Putamen (tissue), 1 donor: Measurements from ENCODE around the gene KCNG3.
A peak's percentile ranks its signal among the peaks of the same experiment; 100 is the strongest.

Source experiments
- DNase-seq: peaks from one replicate; pipeline ENCODE4 v3.0.0-alpha.2; 2016; ENCODE audit warnings: low spot score

The KCNG3 gene

DNA sequence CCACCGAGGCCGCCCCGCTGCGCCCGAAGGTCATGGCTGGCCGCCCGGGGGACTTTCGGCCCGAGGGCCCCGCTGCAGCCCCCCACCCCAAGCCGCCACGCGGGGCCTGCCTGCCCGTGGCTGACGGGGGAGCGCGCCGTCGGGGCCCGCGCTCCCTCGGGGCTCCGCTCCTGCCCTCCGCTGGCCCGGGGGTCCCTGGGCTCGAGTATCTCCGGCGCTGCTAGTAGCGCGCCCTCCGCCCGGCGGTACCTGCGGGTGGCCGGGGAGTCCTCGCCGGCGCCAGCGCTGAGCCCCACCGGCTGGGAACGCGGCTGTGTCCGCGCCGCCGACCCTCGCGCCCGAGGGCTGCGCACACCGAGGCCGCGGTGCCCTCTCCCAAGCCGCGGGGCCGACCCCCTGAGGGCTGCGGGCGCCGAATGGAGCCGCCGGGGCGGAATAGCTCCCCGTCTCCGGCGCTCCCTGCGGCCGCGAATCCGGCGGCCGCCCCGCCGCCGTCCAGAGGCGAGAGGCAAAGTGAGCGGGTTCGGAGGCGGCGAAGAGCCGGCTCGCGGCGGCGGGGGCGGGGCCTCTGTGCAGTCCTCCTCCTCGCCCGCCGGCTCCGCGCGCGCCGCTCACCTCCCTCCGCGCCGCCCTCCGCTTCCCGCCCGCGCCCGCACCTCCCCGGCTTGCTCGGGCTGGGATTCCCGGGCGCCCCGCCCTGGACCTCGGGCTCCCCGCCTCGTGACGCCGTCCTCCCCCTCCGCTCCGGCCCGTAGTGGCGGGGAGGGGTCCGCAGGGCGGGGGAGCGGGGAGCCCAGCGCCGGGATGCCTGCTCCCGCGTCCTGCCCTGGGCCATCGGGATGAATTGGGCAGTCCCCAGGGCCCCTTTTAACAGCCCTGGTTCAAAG is at the start of gene KCNG3:
KCNG3 (minus strand) TSS at position 515 of the 887 bp plus-strand sequence; CDS start at position 34, 481 bp downstream.
- DNase-seq, result peak; percentile 45

- DNase-seq, result no peak
Measured at GRCh38 chr2:42542871-42543270, 49.1 kb upstream of the KCNG3 start.

GRCh38 chr2:42537493-42537892 is 43.7 kb upstream of the KCNG3 start:
- no peak for DNase-seq

GRCh38 chr2:42532397-42532796 is 38.6 kb upstream of the KCNG3 start:
- DNase-seq, result no peak

GRCh38 chr2:42523341-42523740 is 29.6 kb upstream of the KCNG3 start:
- DNase-seq, result no peak

- DNase-seq, result no peak
Measured at GRCh38 chr2:42522035-42522434, 28.3 kb upstream of the KCNG3 start.

DNA sequence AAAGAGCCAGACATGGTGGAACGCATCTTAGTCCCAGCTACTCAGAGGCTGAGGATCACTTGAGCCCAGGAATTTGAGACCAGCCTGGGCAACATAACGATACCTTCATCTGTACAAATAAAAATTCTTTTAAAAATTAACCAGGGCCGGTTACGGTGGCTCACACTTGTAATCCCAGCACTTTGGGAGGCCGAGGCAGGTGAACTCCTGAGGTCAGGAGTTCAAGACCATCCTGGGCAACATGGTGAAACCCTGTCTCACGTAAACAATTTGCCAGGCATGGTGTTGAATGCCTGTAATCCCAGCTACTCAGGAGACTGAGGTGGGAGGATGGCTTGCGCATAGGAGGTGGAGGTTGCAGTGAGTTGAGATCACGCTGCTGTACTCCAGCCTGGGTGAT is 25.8 kb upstream of the KCNG3 start:
- DNase-seq, result no peak

GRCh38 chr2:42516418-42516901 is 22.7 kb upstream of the KCNG3 start:
- DNase-seq, result no peak

- no peak for DNase-seq
Measured at GRCh38 chr2:42513252-42513918, 19.6 kb upstream of the KCNG3 start.

DNA sequence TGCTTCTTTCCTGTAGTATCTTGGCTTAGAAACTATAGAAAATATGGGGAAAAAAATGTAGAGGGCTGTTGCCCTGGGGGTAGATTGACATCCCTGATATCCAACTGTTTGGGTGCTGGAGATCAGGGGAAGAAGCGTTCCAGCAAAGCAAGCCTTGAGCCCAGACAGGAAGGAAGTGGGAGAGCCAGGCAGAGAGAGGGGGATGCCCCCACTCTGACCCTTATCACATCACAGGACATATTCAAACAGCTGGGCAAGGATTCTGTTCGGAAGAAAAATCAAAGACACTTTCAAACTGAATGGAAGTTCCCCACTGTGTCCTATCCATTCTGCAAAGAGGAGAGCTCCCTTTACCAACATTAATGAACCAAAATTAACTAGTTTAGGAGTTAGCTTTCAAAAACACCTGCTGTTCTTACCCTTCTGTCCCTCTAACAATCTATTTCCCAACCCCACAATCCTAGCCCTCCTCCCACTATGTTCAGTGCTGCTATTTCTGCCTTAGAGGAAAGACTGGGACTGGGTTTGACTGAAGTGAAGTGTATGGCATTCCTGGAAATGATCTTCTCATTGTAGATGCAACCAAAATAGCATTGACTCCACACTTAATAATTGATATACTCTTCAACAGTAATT is 16.9 kb upstream of the KCNG3 start:
- no peak for DNase-seq

GRCh38 chr2:42510191-42510590 is 16.4 kb upstream of the KCNG3 start:
- no peak for DNase-seq

DNA sequence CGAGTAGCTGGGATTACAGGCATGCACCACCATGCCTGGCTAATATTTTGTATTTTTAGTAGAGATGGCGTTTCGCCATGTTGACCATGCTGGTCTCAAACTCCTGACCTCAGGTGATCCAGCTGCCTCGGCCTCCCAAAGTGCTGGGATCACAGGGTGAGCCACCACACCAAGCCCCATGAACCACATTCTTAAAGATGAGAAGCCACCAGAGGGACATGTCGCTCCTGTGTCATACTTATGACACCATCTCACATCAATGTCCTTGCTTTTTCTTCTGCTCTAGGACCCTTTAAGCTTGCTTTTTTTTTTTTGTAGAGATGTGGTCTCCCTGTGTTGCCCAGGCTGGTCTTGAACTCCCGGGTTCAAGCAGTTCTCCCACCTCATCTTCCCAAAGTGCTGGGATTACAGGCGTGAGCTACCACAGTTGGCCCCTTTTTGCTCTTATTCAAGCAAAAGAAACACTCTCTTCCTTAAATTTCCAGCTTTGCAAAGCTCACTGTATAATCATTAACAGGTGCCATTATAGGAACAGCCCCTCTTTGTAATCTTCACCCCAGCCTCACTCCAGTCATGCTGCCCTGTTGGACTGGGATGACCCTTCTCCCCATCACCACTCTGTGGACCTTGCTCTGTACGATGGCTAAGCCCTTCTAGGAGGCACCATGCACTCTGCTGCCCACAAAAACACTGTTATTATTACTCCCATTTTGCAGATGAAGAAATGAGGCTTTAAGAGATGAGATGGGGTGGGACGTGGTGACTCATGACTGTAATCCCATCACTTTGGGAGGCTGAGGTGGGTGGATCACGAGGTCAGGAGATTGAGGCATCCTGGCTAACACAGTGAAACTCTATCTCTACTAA is 10.8 kb upstream of the KCNG3 start:
- DNase-seq, result no peak

GRCh38 chr2:42503291-42503690 is 9.5 kb upstream of the KCNG3 start:
- DNase-seq, result no peak

DNA sequence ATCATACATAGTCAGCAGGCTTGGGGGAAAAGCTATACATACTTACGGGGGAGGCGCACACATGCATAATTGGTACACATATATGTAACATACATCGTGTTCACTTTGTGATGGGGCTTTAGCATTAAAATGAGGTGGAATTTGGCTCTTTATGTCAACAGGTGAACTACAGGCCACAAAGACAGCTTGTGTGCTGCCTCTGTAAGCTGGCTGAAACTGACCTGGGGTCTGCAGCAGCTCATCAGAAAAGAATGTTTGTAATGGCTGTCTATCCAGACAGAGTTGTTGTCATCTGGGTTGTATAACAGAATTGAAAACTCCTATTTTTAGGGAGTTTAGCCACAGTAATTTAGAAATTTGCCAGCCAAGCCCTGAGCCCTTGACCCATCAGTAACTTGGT is 4.7 kb upstream of the KCNG3 start:
- DNase-seq, result no peak

DNA sequence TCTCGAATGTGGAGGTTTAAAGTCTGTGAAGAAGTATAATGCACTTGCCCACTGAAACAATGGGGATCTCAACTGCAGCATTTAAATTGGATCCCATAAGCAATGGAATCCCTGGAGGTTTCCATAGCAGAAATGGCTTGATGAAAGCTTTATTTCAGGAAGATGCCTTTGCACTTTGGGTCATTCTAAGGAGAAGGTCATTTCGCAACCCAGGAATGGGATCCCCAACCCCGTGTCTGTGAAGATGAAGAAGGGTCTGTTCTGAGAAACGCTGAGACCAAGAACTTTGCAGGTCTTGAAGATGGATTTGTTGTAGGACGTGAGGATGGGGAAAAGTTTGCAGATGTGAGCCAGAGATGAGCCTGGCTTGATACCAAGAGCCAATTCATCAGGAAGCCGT is 1.8 kb upstream of the KCNG3 start:
- no peak for DNase-seq

GRCh38 chr2:42495234-42495581 is 1.4 kb upstream of the KCNG3 start:
- DNase-seq, result no peak

GRCh38 chr2:42494355-42495233 is 812 bp upstream of the KCNG3 start:
- DNase-seq, result peak; percentile 60

DNA sequence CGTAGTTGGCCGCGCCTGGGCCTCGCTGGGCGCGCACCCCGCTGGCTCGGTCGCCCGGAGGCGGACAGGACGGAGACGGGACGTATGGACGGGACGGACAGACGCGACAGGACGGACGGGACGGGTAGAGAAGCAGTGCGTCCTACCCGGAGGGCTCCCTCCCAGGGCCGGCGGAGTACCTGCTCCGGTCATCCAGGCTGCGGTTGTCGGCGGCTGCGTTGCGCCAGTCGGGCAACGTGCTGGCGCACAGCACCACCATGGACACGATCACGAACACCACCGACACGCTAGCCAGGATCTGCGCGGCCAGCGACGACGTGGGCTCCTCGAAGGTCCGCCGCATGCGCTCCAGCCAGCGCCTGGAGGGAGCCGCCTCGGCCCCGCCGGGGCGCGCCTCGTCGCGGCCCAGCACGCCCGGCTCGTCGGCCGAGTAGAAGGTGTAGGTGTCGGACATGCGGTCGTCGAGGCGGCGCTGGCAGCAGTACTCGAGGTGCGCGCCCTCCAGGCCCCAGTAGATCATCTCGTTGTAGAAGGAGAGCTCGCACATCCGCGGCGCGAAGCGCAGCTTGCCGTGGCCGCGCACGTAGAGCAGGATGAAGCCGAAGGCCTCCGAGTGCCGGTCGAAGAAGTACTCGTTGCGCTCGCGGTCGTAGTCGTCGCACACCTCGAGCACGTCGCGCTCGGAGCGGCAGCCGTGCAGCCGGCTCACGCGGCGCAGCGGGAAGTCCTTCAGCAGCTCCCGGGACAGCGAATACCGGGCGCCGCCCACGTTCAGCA is 903 bp downstream of the KCNG3 start:
- no peak for DNase-seq

- no peak for DNase-seq
Measured at GRCh38 chr2:42488297-42488696, 5.5 kb downstream of the KCNG3 start.
